ENCODE data around the gene PLA2G6. TPM values are rescaled to one million over a fixed set of nuclear protein-coding genes. Genes with fewer than 3 reads are reported as not detected.

The PLA2G6 gene
- total and polyA plus RNA-seq, 9 of the 15 experiments (the other 6 are each of a cell fraction or from before 2014, with no cell fraction given), result 0.11 to 12.2 (median 9.7) TPM

DNA sequence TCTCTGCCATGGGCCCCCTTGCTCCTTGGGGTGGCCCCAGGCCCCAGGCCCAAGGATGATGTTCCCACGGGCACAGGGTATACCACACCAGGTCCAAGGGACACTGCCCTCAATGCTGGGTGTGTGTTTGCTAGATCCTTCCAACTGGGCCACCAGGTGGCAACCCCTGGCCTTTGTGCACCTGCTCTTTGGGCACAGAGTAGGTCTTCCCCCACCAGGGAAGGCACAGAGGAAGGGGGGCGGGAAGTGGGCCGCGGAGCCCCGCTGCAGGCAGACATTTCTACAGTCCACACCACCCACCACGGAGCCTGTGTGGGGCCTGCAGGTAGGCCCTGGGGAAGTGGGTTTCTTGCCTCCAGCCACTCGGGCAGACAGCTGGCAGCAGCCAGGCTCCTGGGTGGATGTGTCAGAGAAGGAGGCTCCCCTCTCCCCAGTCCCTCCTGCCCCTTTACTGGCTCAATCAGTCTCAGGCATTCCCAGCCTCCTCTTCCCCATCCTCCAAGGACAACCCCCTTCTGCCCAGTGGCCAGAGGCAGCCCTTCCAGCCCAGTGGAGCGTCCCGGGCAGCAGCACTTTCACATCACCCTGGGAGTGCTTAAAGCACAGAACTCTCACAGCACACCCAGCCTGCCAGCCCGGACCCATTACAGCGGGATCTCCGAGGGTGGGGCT is 41.8 kb upstream of the PLA2G6 start:
- Histone ChIP-seq H3K9ac (ENCODE audit: insufficient read depth in 1 of 2, low read depth in 2 of 2, low read length in 2 of 2) (no peak overlapping the region; a peak in 1 of 4 replicates), H3K27ac (ENCODE audit: extremely low read depth, low read depth, low read length) (no peak overlapping the region), H2AFZ (ENCODE audit: low read depth, low read length) (no peak overlapping the region), H3K9me3 (replicated peaks; ENCODE audit: control insufficient read depth, insufficient read depth, low read depth, low read length) (no peaks in the 10 kb centered on the region), H3K4me3 (no peak overlapping the region), H3K27me3 (ENCODE audit: control insufficient read depth in 2 of 2, insufficient read depth in 2 of 2, low read length in 2 of 2) (no peaks in the 10 kb centered on the region), H4K20me1 (replicated peaks; ENCODE audit: control insufficient read depth, insufficient read depth, low read length) (no peaks in the 10 kb centered on the region), H3K79me2 (ENCODE audit: control insufficient read depth, insufficient read depth, low read length) (no peaks in the 10 kb centered on the region), H3K4me2 (ENCODE audit: insufficient read depth, low read length) (no peak overlapping the region), H3K36me3 (ENCODE audit: control insufficient read depth, insufficient read depth, low read length) (peaks cover 2% of the 10 kb centered on the region; the same call in 1 of the 3 replicates), H3K9me1 (ENCODE audit: control insufficient read depth, insufficient read depth, low read length) (no peaks in the 10 kb centered on the region), H3K4me1 (replicated peaks in 1 of 2; ENCODE audit: control insufficient read depth in 2 of 2, insufficient read depth in 2 of 2, low read length in 2 of 2) (peaks cover 0 to 18% of the 10 kb centered on the region in 2 experiments; a peak in 1 of 5 replicates)
- TF ChIP-seq ZKSCAN1 (IDR thresholded peaks at IDR 0.05; ENCODE audit: low read depth, low read length), result peak; percentile 37; the same call in 1 of the 2 replicates
- TF ChIP-seq, protein P1, sequence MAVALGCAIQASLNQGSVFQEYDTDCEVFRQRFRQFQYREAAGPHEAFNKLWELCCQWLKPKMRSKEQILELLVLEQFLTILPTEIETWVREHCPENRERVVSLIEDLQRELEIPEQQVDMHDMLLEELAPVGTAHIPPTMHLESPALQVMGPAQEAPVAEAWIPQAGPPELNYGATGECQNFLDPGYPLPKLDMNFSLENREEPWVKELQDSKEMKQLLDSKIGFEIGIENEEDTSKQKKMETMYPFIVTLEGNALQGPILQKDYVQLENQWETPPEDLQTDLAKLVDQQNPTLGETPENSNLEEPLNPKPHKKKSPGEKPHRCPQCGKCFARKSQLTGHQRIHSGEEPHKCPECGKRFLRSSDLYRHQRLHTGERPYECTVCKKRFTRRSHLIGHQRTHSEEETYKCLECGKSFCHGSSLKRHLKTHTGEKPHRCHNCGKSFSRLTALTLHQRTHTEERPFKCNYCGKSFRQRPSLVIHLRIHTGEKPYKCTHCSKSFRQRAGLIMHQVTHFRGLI (CRISPR knock-in tag; IDR thresholded peaks at IDR 0.05), result no peak
- ATAC-seq (no peak), FAIRE-seq (no peak), DNase-seq (ENCODE audit: extremely low read depth in 1 of 4, low spot score in 3 of 4) (no peak)
- intact Hi-C loops (cut with micrococcal nuclease), result no loop called here
- BruUV-seq (replicated peaks), result no TSS peak
- ChIA-PET POLR2A (interaction anchor here (0.9 kb wide), 1 partner anchor 112 kb away, joined by 4 read pairs; no protein-coding TSS in a partner anchor), CTCF (ENCODE audit: low intra/inter-chr PET ratio) (no interaction called here)
- in situ Hi-C loops (cut with MboI), result no loop called here
- WGBS (ENCODE audit: insufficient coverage, low coverage, missing lambda C conversion rate), result 56% methylated on average over 1 of the region's 12 CpGs

DNA sequence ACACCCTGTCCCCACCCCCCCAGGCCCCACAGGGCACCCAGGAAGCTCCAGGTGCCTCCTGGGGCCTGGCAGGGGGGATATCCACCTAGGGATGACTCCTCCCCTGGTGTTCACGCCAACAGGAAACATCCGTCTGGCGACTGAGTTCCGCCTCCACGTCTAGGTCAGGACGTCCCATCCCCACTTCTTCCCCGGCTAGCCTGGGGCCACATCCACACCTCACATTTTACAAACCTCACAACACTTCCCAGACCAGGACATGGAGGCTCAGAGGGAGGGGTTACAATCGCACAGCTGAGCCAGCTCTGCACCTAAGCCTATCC is 41.1 kb upstream of the PLA2G6 start:
- CTCF ChIA-PET (ENCODE audit: low intra/inter-chr PET ratio), result no interaction called here
- H3K9me3 ChIP-seq (replicated peaks; ENCODE audit: control insufficient read depth, insufficient read depth, low read depth, low read length), result no peaks in the 10 kb centered on the region
- H4K20me1 ChIP-seq (replicated peaks; ENCODE audit: control insufficient read depth, insufficient read depth, low read length), result no peaks in the 10 kb centered on the region
- intact Hi-C loops (cut with micrococcal nuclease), result no loop called here
- no peak overlapping the region for H3K4me3 ChIP-seq
- H3K9ac ChIP-seq (ENCODE audit: insufficient read depth in 1 of 2, low read depth in 2 of 2, low read length in 2 of 2), result no peak overlapping the region
- no peak overlapping the region for H2AFZ ChIP-seq (ENCODE audit: low read depth, low read length)
- POLR2A ChIA-PET, result interaction anchor here (0.9 kb wide), 1 partner anchor 111 kb away, joined by 4 read pairs; no protein-coding TSS in a partner anchor
- H3K9me1 ChIP-seq (ENCODE audit: control insufficient read depth, insufficient read depth, low read length), result no peaks in the 10 kb centered on the region
- TF ChIP-seq SP2 (IDR thresholded peaks at IDR 0.05; ENCODE audit: extremely low read depth, low read depth, low read length, poor library complexity, severe bottlenecking), result no peak
- no peak for TF ChIP-seq PTBP1 (IDR thresholded peaks at IDR 0.05; ENCODE audit: low read depth, low read length)
- no peak for TF ChIP-seq DDX20 (tag; IDR thresholded peaks at IDR 0.05; ENCODE audit: low read depth)
- TF ChIP-seq PHF21A (IDR thresholded peaks at IDR 0.05; ENCODE audit: borderline replicate concordance, low read depth), result no peak
- no peak for TF ChIP-seq ZNF75A (CRISPR knock-in tag; IDR thresholded peaks at IDR 0.05)
- no peak for TF ChIP-seq ZSCAN32 (CRISPR knock-in tag; IDR thresholded peaks at IDR 0.05)
- TF ChIP-seq ZNF140 (CRISPR knock-in tag; IDR thresholded peaks at IDR 0.05), result no peak
- TF ChIP-seq CCAR2 (IDR thresholded peaks at IDR 0.05; ENCODE audit: low read depth, low read length), result no peak
- no peak for TF ChIP-seq CBX5 (IDR thresholded peaks at IDR 0.05; ENCODE audit: borderline replicate concordance, low read depth)
- TF ChIP-seq CCNT2 (IDR thresholded peaks at IDR 0.05; ENCODE audit: borderline replicate concordance, extremely low read depth, insufficient read length, low read depth, low read length), result no peak
- no peak for TF ChIP-seq CC2D1A (IDR thresholded peaks at IDR 0.05)
- ATAC-seq (no peak), FAIRE-seq (no peak), DNase-seq (ENCODE audit: extremely low read depth in 1 of 4, low spot score in 3 of 4) (no peak)
- H3K36me3 ChIP-seq (ENCODE audit: control insufficient read depth, insufficient read depth, low read length), result peaks cover 2% of the 10 kb centered on the region; the same call in 1 of the 3 replicates
- H3K4me2 ChIP-seq (ENCODE audit: insufficient read depth, low read length), result no peak overlapping the region
- H3K4me1 ChIP-seq (replicated peaks in 1 of 2; ENCODE audit: control insufficient read depth in 2 of 2, insufficient read depth in 2 of 2, low read length in 2 of 2), result peaks cover 0 to 19% of the 10 kb centered on the region in 2 experiments; a peak in 1 of 5 replicates
- in situ Hi-C loops (cut with MboI), result no loop called here
- no peaks in the 10 kb centered on the region for H3K27me3 ChIP-seq (ENCODE audit: control insufficient read depth in 2 of 2, insufficient read depth in 2 of 2, low read length in 2 of 2)
- H3K79me2 ChIP-seq (ENCODE audit: control insufficient read depth, insufficient read depth, low read length), result no peaks in the 10 kb centered on the region
- H3K27ac ChIP-seq (ENCODE audit: extremely low read depth, low read depth, low read length), result no peak overlapping the region
- 76% methylated on average over 6 of the region's 8 CpGs for WGBS (ENCODE audit: insufficient coverage, low coverage, missing lambda C conversion rate)
- BruUV-seq (replicated peaks), result no TSS peak

Data from K562 (cell line).